ENCODE results near the gene MGAT1. TPM values are rescaled to one million over a fixed set of nuclear protein-coding genes. Genes with fewer than 3 reads are reported as not detected.

MGAT1 gene
- total and polyA plus RNA-seq, 9 donors: 66.6 to 154 (median 128) TPM

DNA sequence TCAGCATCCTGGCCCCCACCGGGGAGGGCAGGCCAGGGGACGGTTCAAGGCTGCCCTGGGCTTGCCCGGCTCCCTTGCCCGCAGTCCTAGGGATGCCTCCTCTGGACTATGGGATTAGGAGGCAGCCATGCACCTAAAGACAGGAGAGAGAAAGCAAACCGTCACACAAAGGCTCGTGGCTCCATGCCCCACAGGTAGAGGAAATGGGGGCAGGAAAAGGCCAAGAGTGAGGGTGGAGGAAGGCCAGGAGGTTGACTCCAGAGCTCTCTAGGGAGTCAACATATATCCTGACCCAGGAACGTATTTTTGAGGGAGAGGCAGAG lies 9.7 kb downstream of the MGAT1 start:
- TF ChIP-seq POLR2A (IDR thresholded peaks at IDR 0.05) (no peak), EP300 (IDR thresholded peaks at IDR 0.05) (no peak)
- TF ChIP-seq, protein P1, sequence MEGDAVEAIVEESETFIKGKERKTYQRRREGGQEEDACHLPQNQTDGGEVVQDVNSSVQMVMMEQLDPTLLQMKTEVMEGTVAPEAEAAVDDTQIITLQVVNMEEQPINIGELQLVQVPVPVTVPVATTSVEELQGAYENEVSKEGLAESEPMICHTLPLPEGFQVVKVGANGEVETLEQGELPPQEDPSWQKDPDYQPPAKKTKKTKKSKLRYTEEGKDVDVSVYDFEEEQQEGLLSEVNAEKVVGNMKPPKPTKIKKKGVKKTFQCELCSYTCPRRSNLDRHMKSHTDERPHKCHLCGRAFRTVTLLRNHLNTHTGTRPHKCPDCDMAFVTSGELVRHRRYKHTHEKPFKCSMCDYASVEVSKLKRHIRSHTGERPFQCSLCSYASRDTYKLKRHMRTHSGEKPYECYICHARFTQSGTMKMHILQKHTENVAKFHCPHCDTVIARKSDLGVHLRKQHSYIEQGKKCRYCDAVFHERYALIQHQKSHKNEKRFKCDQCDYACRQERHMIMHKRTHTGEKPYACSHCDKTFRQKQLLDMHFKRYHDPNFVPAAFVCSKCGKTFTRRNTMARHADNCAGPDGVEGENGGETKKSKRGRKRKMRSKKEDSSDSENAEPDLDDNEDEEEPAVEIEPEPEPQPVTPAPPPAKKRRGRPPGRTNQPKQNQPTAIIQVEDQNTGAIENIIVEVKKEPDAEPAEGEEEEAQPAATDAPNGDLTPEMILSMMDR (IDR thresholded peaks at IDR 0.05): no peak
- no peaks in the 10 kb centered on the region for H3K36me3 ChIP-seq
- H3K27me3 ChIP-seq: no peaks in the 10 kb centered on the region
- intact Hi-C loops (cut with DNase I): no loop called here
- DNase-seq: no peak
- H3K4me1 ChIP-seq (ENCODE audit: insufficient read depth): peaks cover 26% of the 10 kb centered on the region
- H3K4me3 ChIP-seq: no peak overlapping the region
- 81 to 87% (median 85%) methylated on average over 7 of the region's 7 CpGs for WGBS, 3 donors
- no peaks in the 10 kb centered on the region for H3K9me3 ChIP-seq
- no peak overlapping the region for H3K27ac ChIP-seq

- H3K4me3 ChIP-seq: no peak overlapping the region
- H3K27ac ChIP-seq: no peak overlapping the region
- H3K4me1 ChIP-seq (ENCODE audit: insufficient read depth): peaks cover 25% of the 10 kb centered on the region
- no peaks in the 10 kb centered on the region for H3K36me3 ChIP-seq
- DNase-seq: no peak
- no peaks in the 10 kb centered on the region for H3K27me3 ChIP-seq
- TF ChIP-seq POLR2A (IDR thresholded peaks at IDR 0.05) (no peak), EP300 (IDR thresholded peaks at IDR 0.05) (no peak)
- TF ChIP-seq, protein P1 (IDR thresholded peaks at IDR 0.05): no peak
- WGBS, 3 donors: 93 to 95% (median 93%) methylated on average over 41 to 60 of the region's 60 CpGs
- H3K9me3 ChIP-seq: no peaks in the 10 kb centered on the region
- intact Hi-C loops (cut with DNase I): no loop called here
These were observed 10.2 kb downstream of the MGAT1 start for GRCh38 chr5:180792287-180792964.

DNA sequence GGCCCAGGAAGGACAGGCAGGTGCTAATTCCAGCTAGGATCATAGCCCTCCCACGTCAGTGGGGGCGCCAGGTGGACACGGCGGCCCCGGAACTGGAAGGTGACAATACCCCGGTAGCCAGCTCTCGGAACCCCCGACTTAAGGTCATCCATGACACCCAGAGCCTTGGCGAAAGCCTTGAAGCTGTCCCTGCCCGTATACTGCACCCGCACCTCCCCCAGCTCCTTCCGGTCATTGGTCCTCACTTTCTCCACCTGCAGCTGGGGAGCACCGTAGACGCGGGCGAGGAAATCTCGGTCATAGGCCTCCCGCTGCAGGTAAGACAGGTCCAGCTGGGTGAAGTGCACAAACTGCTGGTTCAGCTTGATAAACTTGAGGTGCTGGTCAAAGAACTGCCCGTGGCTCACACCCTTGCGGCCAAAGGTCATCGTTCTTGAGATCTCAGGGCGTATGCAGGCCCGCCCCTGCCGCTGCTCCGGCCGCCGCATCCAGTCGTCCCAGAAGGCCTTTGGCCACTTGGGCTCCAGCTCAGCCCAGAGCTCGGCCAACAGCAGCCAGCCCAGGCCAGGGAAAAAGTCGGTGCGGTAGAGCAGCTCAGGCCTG lies 10.9 kb downstream of the MGAT1 start:
- no peak overlapping the region for H3K27ac ChIP-seq
- no peak overlapping the region for H3K4me3 ChIP-seq
- H3K36me3 ChIP-seq: no peaks in the 10 kb centered on the region
- H3K27me3 ChIP-seq: no peaks in the 10 kb centered on the region
- H3K9me3 ChIP-seq: no peaks in the 10 kb centered on the region
- WGBS, 3 donors: 90 to 93% (median 90%) methylated on average over 31 of the region's 31 CpGs
- TF ChIP-seq EP300 (IDR thresholded peaks at IDR 0.05) (no peak), POLR2A (IDR thresholded peaks at IDR 0.05) (no peak)
- TF ChIP-seq, protein P1 (IDR thresholded peaks at IDR 0.05): no peak
- intact Hi-C loops (cut with DNase I): no loop called here
- H3K4me1 ChIP-seq (ENCODE audit: insufficient read depth): peaks cover 27% of the 10 kb centered on the region
- no peak for DNase-seq

DNA sequence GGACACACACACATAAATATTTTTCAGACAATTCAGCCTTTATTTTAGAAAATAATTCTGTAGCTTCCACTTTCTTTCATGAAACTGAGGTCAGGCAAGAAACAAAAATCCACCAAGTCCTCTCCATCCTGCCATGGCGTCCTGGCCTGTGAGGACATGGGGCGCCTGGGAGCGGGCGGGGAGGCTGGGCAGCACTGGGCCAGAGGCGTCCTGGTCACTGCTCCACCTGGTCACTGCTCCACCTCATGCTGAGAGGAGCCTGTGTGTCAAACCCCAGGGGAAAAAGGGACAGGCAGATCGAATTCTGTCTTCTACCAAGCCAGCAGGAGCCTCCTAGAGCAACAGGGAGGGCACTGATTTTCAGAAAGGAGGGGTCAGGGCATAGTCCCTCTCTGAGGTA lies 12.1 kb downstream of the MGAT1 start:
- DNase-seq: no peak
- no peak overlapping the region for H3K4me3 ChIP-seq
- TF ChIP-seq, protein P1 (IDR thresholded peaks at IDR 0.05): no peak
- TF ChIP-seq POLR2A (IDR thresholded peaks at IDR 0.05) (no peak), EP300 (IDR thresholded peaks at IDR 0.05) (no peak)
- H3K27ac ChIP-seq: peak overlapping the region in 1 of 2 donors; percentile 30
- WGBS, 3 donors: 81 to 89% (median 85%) methylated on average over 6 of the region's 6 CpGs
- no peaks in the 10 kb centered on the region for H3K27me3 ChIP-seq
- peaks cover 33% of the 10 kb centered on the region for H3K4me1 ChIP-seq (ENCODE audit: insufficient read depth)
- intact Hi-C loops (cut with DNase I): no loop called here
- H3K36me3 ChIP-seq: no peaks in the 10 kb centered on the region
- H3K9me3 ChIP-seq: no peaks in the 10 kb centered on the region
